ENCODE measurements around the gene SUGCT.
"Not testable (repeated sequence)": the region's sequence is repeated elsewhere in the genome, so short reads cannot be mapped to it uniquely, and the experiment has no call there.

SUGCT gene

DNA sequence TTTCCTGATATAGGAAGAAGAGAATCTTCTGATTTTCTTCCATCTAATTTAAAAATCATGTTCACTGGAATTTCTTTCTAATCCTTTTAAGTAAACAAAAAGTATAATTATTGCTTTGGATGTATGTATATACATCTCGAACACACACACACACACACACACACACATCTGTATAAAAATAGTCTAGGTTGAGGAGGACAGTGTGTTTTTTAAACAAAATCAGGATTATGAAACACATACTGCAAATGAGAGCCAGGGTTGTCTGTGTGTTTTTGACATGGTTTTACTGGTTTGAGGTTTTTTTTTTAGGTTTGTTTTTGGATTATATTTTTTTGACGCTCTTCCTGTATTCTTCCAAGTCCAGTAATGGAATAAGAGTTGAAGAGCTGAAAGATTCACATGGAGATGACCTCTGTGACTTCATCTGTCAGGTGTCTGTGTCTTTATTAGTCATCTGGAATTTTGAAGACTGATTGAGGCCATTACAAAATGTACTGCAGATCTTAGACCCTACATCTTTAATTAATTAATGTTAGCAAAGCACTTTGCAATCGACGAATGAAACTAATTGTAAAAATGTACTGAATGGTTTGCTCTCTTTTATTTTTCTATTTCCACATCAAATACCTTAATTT, 237.1 kb downstream of the SUGCT start:
- Histone ChIP-seq H3K9ac (ENCODE audit: low read depth, low read length) (no peak overlapping the region), H3K36me3 (ENCODE audit: insufficient read depth, low read length) (no peaks in the 10 kb centered on the region), H3K9me3 (ENCODE audit: control insufficient read depth, insufficient read depth, low read length) (no peaks in the 10 kb centered on the region), H3K4me1 (ENCODE audit: insufficient read depth, low read length) (no peaks in the 10 kb centered on the region)

DNA sequence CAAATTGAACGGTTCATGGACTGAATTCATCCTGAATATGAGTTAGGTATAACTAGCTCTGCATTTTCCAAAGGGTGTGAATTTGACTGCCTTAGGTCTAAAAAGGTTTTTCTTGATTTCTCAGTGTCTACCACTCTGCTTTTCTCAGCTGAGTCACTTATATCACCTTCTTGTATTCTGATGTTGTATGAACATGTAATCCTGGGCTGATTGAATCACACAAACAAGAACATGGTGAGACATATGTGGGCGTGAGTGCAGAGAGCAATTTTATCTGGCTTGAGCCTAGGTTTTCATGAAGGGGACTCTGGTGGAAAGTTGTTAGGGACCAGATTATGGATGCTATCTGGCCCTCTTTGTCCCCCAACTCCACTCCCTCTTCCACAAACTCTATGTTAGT, 239.8 kb downstream of the SUGCT start:
- no peaks in the 10 kb centered on the region; the same call in 1 of the 2 replicates for H3K9me3 ChIP-seq (ENCODE audit: control insufficient read depth, insufficient read depth, low read length)
- no peaks in the 10 kb centered on the region for H3K4me1 ChIP-seq (ENCODE audit: insufficient read depth, low read length)
- no peaks in the 10 kb centered on the region for H3K36me3 ChIP-seq (ENCODE audit: insufficient read depth, low read length)
- no peak overlapping the region for H3K9ac ChIP-seq (ENCODE audit: low read depth, low read length)

DNA sequence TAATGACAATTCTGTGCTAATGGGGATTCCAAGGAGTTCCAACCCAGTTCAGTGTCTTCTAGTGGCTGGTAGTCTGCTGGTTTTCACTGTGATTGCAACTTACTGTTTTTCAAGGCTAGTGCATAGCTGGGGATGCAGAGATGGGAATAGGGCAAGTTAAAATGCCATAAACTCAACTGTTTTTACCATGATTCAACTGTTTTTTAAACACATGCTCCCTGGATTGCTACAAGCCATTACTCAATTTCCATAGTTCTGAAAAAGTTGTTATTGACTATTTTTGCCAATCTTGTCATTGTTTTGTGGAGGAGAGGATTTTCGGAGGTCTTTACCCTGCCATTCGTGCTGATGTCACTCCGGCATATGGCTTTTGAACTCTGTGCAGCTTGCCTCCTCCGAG, 245.3 kb downstream of the SUGCT start:
- no peaks in the 10 kb centered on the region for H3K36me3 ChIP-seq (ENCODE audit: insufficient read depth, low read length)
- no peak overlapping the region for H3K9ac ChIP-seq (ENCODE audit: low read depth, low read length)
- H3K9me3 ChIP-seq (ENCODE audit: control insufficient read depth, insufficient read depth, low read length), result no peaks in the 10 kb centered on the region; the same call in 1 of the 2 replicates

DNA sequence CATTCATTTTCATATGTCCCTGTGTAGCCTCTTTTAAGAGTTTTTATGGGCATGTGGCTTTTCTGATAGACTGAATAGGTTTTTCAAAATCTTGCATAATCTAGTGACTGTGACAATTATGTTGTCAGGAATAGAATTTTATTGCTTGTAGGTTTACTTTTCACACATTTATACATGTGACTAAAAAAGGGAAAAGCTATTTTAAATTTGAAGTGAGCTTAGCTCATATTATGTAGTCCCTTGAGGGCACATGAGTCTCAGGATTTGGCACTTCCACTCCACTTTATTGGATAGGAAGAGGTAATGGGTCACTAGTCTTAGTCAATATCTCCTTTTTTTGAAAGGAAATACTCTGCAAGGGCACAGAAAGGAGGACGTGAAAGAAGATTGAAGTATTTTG, 247.3 kb downstream of the SUGCT start:
- Histone ChIP-seq H3K36me3 (ENCODE audit: insufficient read depth, low read length) (no peaks in the 10 kb centered on the region), H3K9ac (ENCODE audit: low read depth, low read length) (no peak overlapping the region), H3K4me1 (ENCODE audit: insufficient read depth, low read length) (no peaks in the 10 kb centered on the region), H3K9me3 (ENCODE audit: control insufficient read depth, insufficient read depth, low read length) (no peaks in the 10 kb centered on the region; the same call in 1 of the 2 replicates)

More for the DNA sequence above, 245.3 kb downstream of the SUGCT start:
- no peaks in the 10 kb centered on the region for H3K4me1 ChIP-seq (ENCODE audit: insufficient read depth, low read length)

DNA sequence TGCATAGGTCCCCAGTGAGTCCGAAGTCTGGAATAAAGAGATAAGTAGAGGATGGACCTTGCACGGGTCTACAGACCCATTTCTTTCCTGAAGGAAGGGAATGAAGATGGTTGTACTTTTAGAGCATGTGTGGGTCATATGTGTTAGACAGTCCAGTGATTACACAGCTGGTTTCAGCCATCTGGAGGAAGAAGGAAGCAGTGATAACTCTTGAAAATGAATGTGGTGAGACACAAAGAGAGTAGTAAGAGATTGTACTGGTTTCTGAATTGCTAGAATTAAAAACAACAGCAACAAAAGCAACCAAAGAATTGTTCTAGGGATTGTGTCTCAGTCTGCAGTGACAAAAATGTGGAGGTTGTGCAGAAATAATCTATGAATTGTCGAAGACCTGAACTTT, 258.9 kb downstream of the SUGCT start:
- Histone ChIP-seq H3K9ac (ENCODE audit: low read depth, low read length) (no peak overlapping the region), H3K36me3 (ENCODE audit: insufficient read depth, low read length) (no peaks in the 10 kb centered on the region), H3K9me3 (ENCODE audit: control insufficient read depth, insufficient read depth, low read length) (no peaks in the 10 kb centered on the region), H3K4me1 (ENCODE audit: insufficient read depth, low read length) (no peaks in the 10 kb centered on the region)

DNA sequence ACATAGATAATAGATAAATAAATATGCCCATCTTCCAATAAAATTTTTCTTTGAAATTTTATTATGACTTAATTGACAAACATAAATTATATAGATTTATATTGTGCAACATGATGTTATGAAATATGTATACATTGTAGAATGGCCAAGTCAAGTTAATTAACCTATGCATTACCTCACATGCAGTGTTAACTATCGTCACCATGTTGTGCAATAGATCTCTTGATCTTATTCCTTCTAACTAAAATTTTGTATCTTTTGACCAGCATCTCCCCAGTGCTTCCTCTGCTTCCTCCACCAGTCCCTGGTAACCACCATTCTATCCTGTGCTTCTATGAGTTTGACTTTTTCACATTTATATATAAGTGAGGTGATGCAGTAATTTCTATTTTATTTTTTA, 259.6 kb downstream of the SUGCT start:
- Histone ChIP-seq H3K9ac (ENCODE audit: low read depth, low read length) (no peak overlapping the region), H3K36me3 (ENCODE audit: insufficient read depth, low read length) (no peaks in the 10 kb centered on the region), H3K9me3 (ENCODE audit: control insufficient read depth, insufficient read depth, low read length) (no peaks in the 10 kb centered on the region), H3K4me1 (ENCODE audit: insufficient read depth, low read length) (no peaks in the 10 kb centered on the region)

DNA sequence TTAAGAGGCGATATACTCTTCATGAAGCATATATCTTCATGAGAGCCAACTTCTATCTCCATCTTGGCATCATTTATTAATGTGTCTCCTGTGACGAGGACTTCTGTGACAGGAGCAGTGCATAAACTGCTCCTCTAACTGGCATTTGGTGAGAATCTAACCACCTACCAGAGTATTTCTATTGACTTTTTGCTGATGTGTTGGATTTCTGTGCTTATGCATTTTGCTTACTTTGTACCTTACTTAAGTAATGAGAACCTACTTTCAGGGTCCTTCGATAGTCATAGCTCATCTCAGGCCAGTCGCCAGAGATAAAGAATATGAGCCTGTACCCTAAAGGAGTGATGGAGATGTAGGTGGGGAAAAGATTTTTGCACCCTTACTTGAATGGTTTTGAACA, 265.7 kb downstream of the SUGCT start:
- Histone ChIP-seq H3K4me1 (ENCODE audit: insufficient read depth, low read length) (no peaks in the 10 kb centered on the region), H3K9me3 (ENCODE audit: control insufficient read depth, insufficient read depth, low read length) (no peaks in the 10 kb centered on the region), H3K9ac (ENCODE audit: low read depth, low read length) (no peak overlapping the region), H3K36me3 (ENCODE audit: insufficient read depth, low read length) (no peaks in the 10 kb centered on the region)

DNA sequence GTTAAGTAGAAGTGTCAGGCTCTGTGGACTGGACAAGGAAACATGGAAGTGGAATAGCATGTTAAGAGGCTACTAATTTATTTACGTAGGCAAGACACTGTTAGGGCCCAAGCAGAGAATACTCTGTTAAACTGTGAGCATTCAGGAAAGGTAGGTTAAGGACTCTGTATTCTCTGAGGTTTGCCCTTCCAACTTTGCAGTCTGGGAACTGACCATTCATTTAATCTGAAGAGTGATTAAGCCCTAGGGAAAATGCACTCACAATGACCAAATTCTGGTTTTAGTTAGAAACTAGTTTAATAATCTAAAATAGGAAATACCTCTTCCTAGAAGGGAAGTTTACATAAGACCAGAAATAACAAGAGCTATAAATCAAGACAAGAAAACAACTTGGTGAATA, 266.6 kb downstream of the SUGCT start:
- H3K9ac ChIP-seq (ENCODE audit: low read depth, low read length), result no peak overlapping the region
- no peaks in the 10 kb centered on the region for H3K4me1 ChIP-seq (ENCODE audit: insufficient read depth, low read length)
- H3K36me3 ChIP-seq (ENCODE audit: insufficient read depth, low read length), result no peaks in the 10 kb centered on the region
- H3K9me3 ChIP-seq (ENCODE audit: control insufficient read depth, insufficient read depth, low read length), result no peaks in the 10 kb centered on the region

DNA sequence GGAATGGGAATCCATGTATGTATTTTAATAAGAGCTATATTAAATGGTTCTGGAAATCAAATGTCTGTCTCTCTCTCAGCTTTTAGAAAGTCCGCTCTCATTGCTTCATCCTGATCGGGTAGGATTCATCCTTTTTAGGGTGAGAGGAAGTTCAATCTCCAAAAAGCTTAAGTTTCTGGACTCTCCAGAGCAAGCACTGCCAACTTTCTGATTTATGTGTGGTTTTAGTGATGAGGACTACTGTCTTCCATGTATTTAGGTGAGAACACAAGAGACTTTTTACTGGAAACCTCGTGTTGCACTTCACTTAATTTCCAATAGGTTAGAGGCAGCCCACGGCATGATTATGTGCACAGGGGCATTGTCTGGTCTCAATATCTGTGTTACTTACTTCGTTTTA, 267.9 kb downstream of the SUGCT start:
- no peak overlapping the region for H3K9ac ChIP-seq (ENCODE audit: low read depth, low read length)
- no peaks in the 10 kb centered on the region for H3K9me3 ChIP-seq (ENCODE audit: control insufficient read depth, insufficient read depth, low read length)
- H3K36me3 ChIP-seq (ENCODE audit: insufficient read depth, low read length), result no peaks in the 10 kb centered on the region
- H3K4me1 ChIP-seq (ENCODE audit: insufficient read depth, low read length), result no peaks in the 10 kb centered on the region

DNA sequence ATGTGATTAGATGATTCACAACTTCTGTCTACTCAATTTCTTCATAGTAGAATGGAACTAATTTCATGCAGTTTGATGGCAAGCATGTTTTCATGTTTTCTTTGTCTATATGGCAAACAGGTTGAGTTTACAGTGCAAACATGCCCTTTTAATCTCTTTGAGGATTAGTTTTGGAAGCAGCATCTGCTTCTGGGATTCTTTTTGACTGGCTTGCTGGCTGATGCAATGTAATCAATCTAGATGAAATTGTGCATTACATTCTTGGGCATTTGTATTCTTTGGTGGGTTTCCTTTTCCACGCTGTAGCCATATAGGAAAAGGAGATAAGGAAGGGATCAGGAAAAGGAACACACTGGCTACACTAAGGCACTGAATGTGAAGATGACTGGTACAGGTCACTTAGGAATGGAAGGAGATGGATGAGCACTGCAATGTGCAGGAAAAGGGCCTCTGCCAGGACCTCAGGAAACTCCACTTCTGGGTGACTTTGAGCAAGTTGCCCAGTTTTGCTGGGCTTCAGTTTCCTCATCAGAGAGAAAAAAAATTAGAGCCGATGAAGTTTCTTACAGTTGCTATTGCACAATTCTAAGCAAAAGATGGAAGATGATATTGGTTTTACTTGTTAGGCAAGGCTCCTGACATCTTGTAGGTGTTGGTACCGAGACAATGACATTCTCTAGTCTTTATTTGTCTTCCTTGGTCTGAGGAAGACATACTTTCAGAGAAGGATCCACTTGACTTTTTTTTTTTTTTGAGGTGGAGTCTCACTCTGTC, 269.1 kb downstream of the SUGCT start:
- H3K9me3 ChIP-seq (ENCODE audit: control insufficient read depth, insufficient read depth, low read length), result no peaks in the 10 kb centered on the region
- H3K36me3 ChIP-seq (ENCODE audit: insufficient read depth, low read length), result no peaks in the 10 kb centered on the region
- H3K9ac ChIP-seq (ENCODE audit: low read depth, low read length), result no peak overlapping the region
- no peaks in the 10 kb centered on the region for H3K4me1 ChIP-seq (ENCODE audit: insufficient read depth, low read length)

DNA sequence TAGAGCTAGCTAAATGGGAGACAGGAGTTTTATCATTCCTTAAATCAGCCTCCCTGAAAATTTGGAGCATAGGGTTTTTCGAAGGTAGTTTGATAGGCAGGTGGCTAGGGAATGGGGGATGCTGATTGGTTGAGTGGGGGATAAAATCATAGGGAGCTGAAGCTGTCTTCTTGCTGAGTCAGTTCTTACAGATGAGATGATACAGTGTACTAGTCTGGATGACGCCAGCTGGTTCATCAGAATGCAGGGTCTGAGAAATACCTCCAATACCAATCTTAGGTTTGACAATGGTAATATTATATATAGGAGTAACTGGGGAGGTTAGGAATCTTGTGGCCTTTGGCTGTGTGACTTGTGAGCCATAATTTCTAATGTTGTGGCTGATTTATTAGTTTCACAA, 271.2 kb downstream of the SUGCT start:
- Histone ChIP-seq H3K9me3 (ENCODE audit: control insufficient read depth, insufficient read depth, low read length) (no peaks in the 10 kb centered on the region), H3K4me1 (ENCODE audit: insufficient read depth, low read length) (no peaks in the 10 kb centered on the region), H3K9ac (ENCODE audit: low read depth, low read length) (no peak overlapping the region), H3K36me3 (ENCODE audit: insufficient read depth, low read length) (no peaks in the 10 kb centered on the region)

DNA sequence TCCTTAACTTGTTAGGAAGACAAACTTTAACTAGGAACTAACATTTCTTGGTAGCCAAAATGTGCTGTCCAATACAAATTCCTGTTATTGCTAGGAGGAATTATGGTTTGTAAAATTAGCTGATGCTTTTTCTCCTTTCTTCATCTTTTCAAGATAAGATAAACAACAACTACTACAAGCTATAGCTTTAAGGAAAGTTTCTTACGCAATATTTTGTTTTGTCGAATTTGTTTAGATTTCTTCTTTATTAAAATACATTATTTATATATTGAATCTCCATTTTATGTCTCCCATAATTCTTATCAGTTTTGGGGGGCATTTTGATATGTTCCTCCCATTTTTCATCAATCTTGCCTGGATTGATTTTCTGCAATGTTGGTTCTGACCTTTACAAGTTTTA, 277.5 kb downstream of the SUGCT start:
- Histone ChIP-seq H3K36me3 (ENCODE audit: insufficient read depth, low read length) (no peaks in the 10 kb centered on the region), H3K4me1 (ENCODE audit: insufficient read depth, low read length) (no peaks in the 10 kb centered on the region), H3K9me3 (ENCODE audit: control insufficient read depth, insufficient read depth, low read length) (no peaks in the 10 kb centered on the region), H3K9ac (ENCODE audit: low read depth, low read length) (no peak overlapping the region)

DNA sequence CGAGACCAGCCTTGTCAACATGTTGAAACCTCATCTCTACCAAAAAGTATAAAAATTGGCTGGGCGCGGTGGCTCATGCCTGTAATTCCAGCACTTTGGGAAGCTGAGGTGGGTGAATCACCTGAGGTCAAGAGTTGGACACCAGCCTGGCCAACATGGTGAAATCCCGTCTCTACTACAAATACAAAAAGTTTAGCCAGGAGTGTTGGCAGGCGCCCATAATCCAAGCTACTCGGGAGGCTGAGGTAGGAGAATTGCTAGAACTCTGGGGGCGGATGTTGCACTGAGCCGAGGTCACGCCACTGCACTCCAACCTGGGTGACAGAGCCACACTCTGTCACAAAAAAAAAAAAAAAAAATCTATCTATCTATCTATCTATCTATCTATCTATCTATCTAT, 279.9 kb downstream of the SUGCT start:
- not testable (repeated sequence) for H3K36me3 ChIP-seq (ENCODE audit: insufficient read depth, low read length); H3K9me3 ChIP-seq (ENCODE audit: control insufficient read depth, insufficient read depth, low read length); H3K9ac ChIP-seq (ENCODE audit: low read depth, low read length); H3K4me1 ChIP-seq (ENCODE audit: insufficient read depth, low read length)

DNA sequence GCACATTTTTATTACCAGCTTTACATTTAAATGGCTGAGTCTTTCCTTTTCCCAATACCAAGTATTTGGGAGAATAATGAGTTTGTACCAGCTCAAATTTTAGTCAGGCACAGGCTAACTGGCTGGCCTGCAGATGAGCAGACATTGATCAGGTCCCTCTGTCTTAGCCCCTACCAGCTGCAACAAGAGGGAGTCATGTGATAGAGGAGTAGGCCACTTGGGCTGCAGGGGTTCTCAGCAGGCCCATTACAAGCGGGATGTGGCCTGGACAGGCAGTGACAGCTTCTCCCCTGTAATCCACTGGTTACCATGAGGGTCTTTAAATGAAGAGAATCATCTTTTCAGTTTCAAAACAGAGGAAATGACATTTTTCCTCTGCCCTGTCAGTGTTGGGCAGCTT, 283.6 kb downstream of the SUGCT start:
- Histone ChIP-seq H3K9ac (ENCODE audit: low read depth, low read length) (no peak overlapping the region), H3K36me3 (ENCODE audit: insufficient read depth, low read length) (no peaks in the 10 kb centered on the region), H3K4me1 (ENCODE audit: insufficient read depth, low read length) (peaks cover 16% of the 10 kb centered on the region)

DNA sequence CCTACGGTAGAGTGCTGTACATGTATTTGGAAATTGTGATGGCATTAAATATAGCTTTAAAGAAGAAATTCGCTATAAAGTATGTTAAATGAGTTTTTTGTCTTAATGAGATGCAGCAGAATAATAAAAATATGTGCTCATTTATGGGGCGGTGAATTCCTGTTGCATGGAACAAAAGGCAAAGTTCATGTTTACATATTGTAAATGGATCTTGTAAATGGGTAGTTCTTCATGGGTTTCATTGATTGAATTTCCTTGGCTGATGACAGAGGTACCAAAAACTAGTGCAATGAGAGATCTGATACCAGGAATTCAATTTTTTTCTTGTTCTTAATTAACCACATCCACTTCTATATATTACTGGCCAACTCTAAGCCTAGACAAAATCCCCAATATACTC, 284.2 kb downstream of the SUGCT start:
- Histone ChIP-seq H3K9ac (ENCODE audit: low read depth, low read length) (no peak overlapping the region), H3K36me3 (ENCODE audit: insufficient read depth, low read length) (no peaks in the 10 kb centered on the region), H3K4me1 (ENCODE audit: insufficient read depth, low read length) (peaks cover 16% of the 10 kb centered on the region), H3K9me3 (ENCODE audit: control insufficient read depth, insufficient read depth, low read length) (no peaks in the 10 kb centered on the region)

More for the DNA sequence above, 283.6 kb downstream of the SUGCT start:
- H3K9me3 ChIP-seq (ENCODE audit: control insufficient read depth, insufficient read depth, low read length), result no peaks in the 10 kb centered on the region
